Esophagus squamous epithelium (tissue), 4 donors: Measurements from ENCODE around the gene GNG2.

ENCODE experiments used
- POLR2A ChIP-seq, 4 donors: fragments of 450-650 bp; IDR thresholded peaks; one replicate each; pipeline ENCODE4 v1.6.1; 2017; ENCODE audit warnings: antibody characterized with exemption in 4 of 4, mild to moderate bottlenecking in 4 of 4, moderate library complexity in 3 of 4
- TF ChIP-seq, protein P1 (sequence below), 6 experiments: fragments of 450-650 bp in 4 of 6; fragments of 200-600 bp in 2 of 6; sonication (generic) in 2 of 6; IDR thresholded peaks; one replicate each; pipeline ENCODE4 v1.5.1; 2016 to 2019; ENCODE audit warnings: antibody characterized with exemption in 6 of 6, mild to moderate bottlenecking in 4 of 6, moderate library complexity in 4 of 6

DNA sequence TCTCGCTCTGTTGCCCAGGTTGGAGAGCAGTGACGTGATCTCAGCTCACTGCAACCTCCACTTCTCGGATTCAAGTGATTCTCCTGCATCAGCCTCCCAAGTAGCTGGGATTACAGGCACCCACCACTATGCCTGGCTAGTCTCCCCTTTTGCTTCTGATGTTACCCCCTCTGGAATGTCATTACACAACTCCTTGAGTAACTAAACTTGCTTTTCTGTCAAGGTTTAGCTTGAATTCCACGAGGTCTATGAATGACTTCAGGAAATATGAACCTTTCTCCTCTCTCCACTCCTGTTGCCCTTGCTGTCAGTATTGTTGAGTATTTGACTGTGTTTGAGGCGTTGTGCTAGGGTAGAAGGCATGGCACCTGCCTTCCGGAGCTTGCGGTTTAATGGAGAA lies 112.2 kb downstream of the GNG2 start:
- TF ChIP-seq, protein P1, sequence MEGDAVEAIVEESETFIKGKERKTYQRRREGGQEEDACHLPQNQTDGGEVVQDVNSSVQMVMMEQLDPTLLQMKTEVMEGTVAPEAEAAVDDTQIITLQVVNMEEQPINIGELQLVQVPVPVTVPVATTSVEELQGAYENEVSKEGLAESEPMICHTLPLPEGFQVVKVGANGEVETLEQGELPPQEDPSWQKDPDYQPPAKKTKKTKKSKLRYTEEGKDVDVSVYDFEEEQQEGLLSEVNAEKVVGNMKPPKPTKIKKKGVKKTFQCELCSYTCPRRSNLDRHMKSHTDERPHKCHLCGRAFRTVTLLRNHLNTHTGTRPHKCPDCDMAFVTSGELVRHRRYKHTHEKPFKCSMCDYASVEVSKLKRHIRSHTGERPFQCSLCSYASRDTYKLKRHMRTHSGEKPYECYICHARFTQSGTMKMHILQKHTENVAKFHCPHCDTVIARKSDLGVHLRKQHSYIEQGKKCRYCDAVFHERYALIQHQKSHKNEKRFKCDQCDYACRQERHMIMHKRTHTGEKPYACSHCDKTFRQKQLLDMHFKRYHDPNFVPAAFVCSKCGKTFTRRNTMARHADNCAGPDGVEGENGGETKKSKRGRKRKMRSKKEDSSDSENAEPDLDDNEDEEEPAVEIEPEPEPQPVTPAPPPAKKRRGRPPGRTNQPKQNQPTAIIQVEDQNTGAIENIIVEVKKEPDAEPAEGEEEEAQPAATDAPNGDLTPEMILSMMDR (IDR thresholded peaks at IDR 0.05), result no peak
- TF ChIP-seq POLR2A (IDR thresholded peaks at IDR 0.05), result no peak
